Esophagus muscularis mucosa (tissue), 4 donors: ENCODE data around the gene CAMK2N1. TPM values are rescaled to one million over a fixed set of nuclear protein-coding genes. Genes with fewer than 3 reads are reported as not detected.

Source experiments
- DNase-seq: peaks from one replicate; pipeline ENCODE4 v3.0.0-alpha.2; 2017; ENCODE audit errors: extremely low spot score
- H3K27ac ChIP-seq, 4 donors: fragments of 200-600 bp; sonication (generic); replicated peaks in 1 of 4; 1 replicate in 3 of 4; 2 replicates in 1 of 4; pipeline ENCODE4 v1.5.1; 2016 to 2019; ENCODE audit warnings: mild to moderate bottlenecking in 1 of 4
- H3K27me3 ChIP-seq, 4 donors: fragments of 200-600 bp; sonication (generic); one replicate each; pipeline versions ENCODE4 v1.5.1 to v1.6.0; 2016 to 2019
- H3K36me3 ChIP-seq, 4 donors: fragments of 200-600 bp; sonication (generic); one replicate each; pipeline ENCODE4 v1.5.1; 2016 to 2019
- H3K4me1 ChIP-seq, 4 donors: fragments of 200-600 bp; sonication (generic); one replicate each; pipeline ENCODE4 v1.5.1; 2016 to 2019
- H3K4me3 ChIP-seq, 4 donors: fragments of 200-600 bp; sonication (generic); 1 replicate in 2 of 4; 2 replicates in 2 of 4; pipeline ENCODE4 v1.5.1; 2016 to 2019; ENCODE audit warnings: mild to moderate bottlenecking in 4 of 4, moderate library complexity in 1 of 4
- H3K9me3 ChIP-seq, 4 donors: fragments of 200-600 bp; sonication (generic); 1 replicate in 3 of 4; 2 replicates in 1 of 4; pipeline ENCODE4 v1.5.1; 2016 to 2019
- CTCF ChIP-seq, 3 experiments: fragments of 200-600 bp in 2 of 3; fragments of 450-650 bp in 1 of 3; sonication (generic) in 2 of 3; IDR thresholded peaks; one replicate each; pipeline ENCODE4 v1.5.1; 2017 to 2019; ENCODE audit warnings: antibody characterized with exemption in 3 of 3, mild to moderate bottlenecking in 2 of 3, moderate library complexity in 1 of 3
- EP300 ChIP-seq: sonication (generic); formaldehyde crosslinking; IDR thresholded peaks from one replicate; pipeline ENCODE4 v1.6.1; 2017; ENCODE audit warnings: antibody characterized with exemption
- POLR2A ChIP-seq: fragments of 450-650 bp; IDR thresholded peaks from one replicate; pipeline ENCODE4 v1.6.1; 2017; ENCODE audit warnings: antibody characterized with exemption, moderate library complexity, mild to moderate bottlenecking, low read depth
- POLR2AphosphoS5 ChIP-seq, 2 donors: sonication (generic); formaldehyde crosslinking; IDR thresholded peaks; one replicate each; pipeline ENCODE4 v1.6.1; 2017; ENCODE audit warnings: antibody characterized with exemption in 2 of 2
- WGBS: methylation state at CpG from one replicate; pipeline ENCODE4 v1.1.5; 2018; 5-methylcytosine and 5-hydroxymethylcytosine counted together
- intact Hi-C: fragments of 100-400 bp; cut with DNase I; formaldehyde crosslinking; loops from one replicate; pipeline ENCODE4 v1.15.1; 2023
- total RNA-seq, 4 donors: library from RNA; depleted of rRNA; stranded (reverse); fragments of >200 nt; gene quantifications; one replicate each; pipeline versions ENCODE4 v1.1.0 to v1.2.1, GENCODE V29; 2016

CAMK2N1 gene
- total RNA-seq, 4 donors from 2014 or later, result 22.2 to 31.1 (median 25.6) TPM

GRCh38 chr1:20511518-20512428, 25.8 kb upstream of the CAMK2N1 start:
- Histone ChIP-seq H3K36me3 (no peaks in the 10 kb centered on the region), H3K27ac (no peak overlapping the region), H3K27me3 (peaks cover 0 to 37% (median 2%) of the 10 kb centered on the region in 4 donors), H3K4me3 (no peak overlapping the region), H3K4me1 (peaks cover 10 to 12% (median 11%) of the 10 kb centered on the region in 4 donors), H3K9me3 (no peaks in the 10 kb centered on the region)
- no peak for DNase-seq
- TF ChIP-seq POLR2A (no peak), EP300 (no peak), POLR2AphosphoS5 (IDR thresholded peaks at IDR 0.05) (no peak), CTCF (IDR thresholded peaks at IDR 0.05) (no peak)
- intact Hi-C loops, result no loop called here
- WGBS, result 65% methylated on average over 6 of the region's 6 CpGs

- Histone ChIP-seq H3K4me3 (peak overlapping the region; percentile 72 to 99 (median 82)), H3K36me3 (peaks cover 0 to 17% (median 4%) of the 10 kb centered on the region in 4 donors), H3K9me3 (no peaks in the 10 kb centered on the region), H3K4me1 (peaks cover 29 to 46% (median 44%) of the 10 kb centered on the region in 4 donors), H3K27me3 (peaks cover 0 to 23% (median 2%) of the 10 kb centered on the region in 4 donors), H3K27ac (peak overlapping the region; percentile 89 to 94 (median 89))
- no peak for DNase-seq
- intact Hi-C loops, result no loop called here
- no peak for TF ChIP-seq EP300
- no peak for TF ChIP-seq POLR2A
- no peak for TF ChIP-seq POLR2AphosphoS5 (IDR thresholded peaks at IDR 0.05)
- TF ChIP-seq CTCF (IDR thresholded peaks at IDR 0.05), result no peak
- 62% methylated on average over 5 of the region's 5 CpGs for WGBS
Observed at GRCh38 chr1:20508411-20508771, 22.4 kb upstream of the CAMK2N1 start.

- TF ChIP-seq EP300, result no peak
- peak; percentile 64 for TF ChIP-seq POLR2A
- TF ChIP-seq CTCF (IDR thresholded peaks at IDR 0.05), result no peak
- peak; percentile 96 for TF ChIP-seq POLR2AphosphoS5 (IDR thresholded peaks at IDR 0.05)
- 1% methylated on average over 27 of the region's 58 CpGs for WGBS
- intact Hi-C loops, result no loop called here
- Histone ChIP-seq H3K4me1 (peaks cover 31 to 46% (median 46%) of the 10 kb centered on the region in 4 donors), H3K9me3 (no peaks in the 10 kb centered on the region), H3K27me3 (peaks cover 0 to 17% (median 2%) of the 10 kb centered on the region in 4 donors), H3K36me3 (peaks cover 0 to 23% (median 8%) of the 10 kb centered on the region in 4 donors), H3K4me3 (peak within 1 kb of the TSS; percentile 72 to 99 (median 82)), H3K27ac (peak within 1 kb of the TSS; percentile 89 to 94 (median 89))
- DNase-seq, result peak; percentile 99
Observed at GRCh38 chr1:20507564-20508410, 21.8 kb upstream of the CAMK2N1 start, which contains the start of gene MUL1. TSS of gene MUL1 (minus strand) at chr1:20508151. CDS start at chr1:20508024, 127 bp downstream.

- DNase-seq, result no peak
- intact Hi-C loops, result no loop called here
- no peaks in the 10 kb centered on the region for H3K9me3 ChIP-seq
- H3K4me3 ChIP-seq, result peak overlapping the region; percentile 72 to 99 (median 82)
- WGBS, result 37% methylated on average over 5 of the region's 5 CpGs
- TF ChIP-seq POLR2A (no peak), CTCF (IDR thresholded peaks at IDR 0.05) (no peak), POLR2AphosphoS5 (IDR thresholded peaks at IDR 0.05) (no peak), EP300 (no peak)
- peaks cover 31 to 46% (median 46%) of the 10 kb centered on the region in 4 donors for H3K4me1 ChIP-seq
- peaks cover 5 to 29% (median 14%) of the 10 kb centered on the region in 4 donors for H3K36me3 ChIP-seq
- H3K27me3 ChIP-seq, result peaks cover 0 to 11% (median 1%) of the 10 kb centered on the region in 4 donors
- peak overlapping the region; percentile 89 to 94 (median 89) for H3K27ac ChIP-seq
Observed at GRCh38 chr1:20507248-20507563, 21.2 kb upstream of the CAMK2N1 start.
